ENCODE measurements around the gene PID1.
"Not testable (repeated sequence)": the region's sequence is repeated elsewhere in the genome, so short reads cannot be mapped to it uniquely, and the experiment has no call there.

The PID1 gene

GRCh38 chr2:229111744-229112143 is 159.3 kb downstream of the PID1 start:
- DNase-seq (ENCODE audit: low read depth): no peak

DNA sequence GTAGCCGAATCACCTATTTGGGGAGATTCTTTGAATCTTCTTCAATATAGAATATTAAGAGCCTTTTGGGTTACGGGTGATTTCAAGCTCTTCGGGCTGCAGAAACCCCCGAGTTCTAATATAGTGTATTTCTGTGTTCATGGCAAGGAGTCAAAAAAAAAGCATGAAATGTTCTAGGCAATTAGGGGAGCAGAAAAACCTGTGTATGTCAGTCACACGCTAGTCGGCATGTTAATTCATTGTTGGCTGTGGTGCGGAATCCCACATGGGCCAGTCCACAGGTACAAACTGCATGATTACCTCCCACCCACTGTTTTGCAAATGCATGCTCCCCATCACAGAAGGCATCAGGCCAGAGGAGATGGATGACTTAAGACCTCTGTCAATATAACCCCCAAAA is 161.9 kb downstream of the PID1 start:
- DNase-seq (ENCODE audit: low read depth): no peak

DNA sequence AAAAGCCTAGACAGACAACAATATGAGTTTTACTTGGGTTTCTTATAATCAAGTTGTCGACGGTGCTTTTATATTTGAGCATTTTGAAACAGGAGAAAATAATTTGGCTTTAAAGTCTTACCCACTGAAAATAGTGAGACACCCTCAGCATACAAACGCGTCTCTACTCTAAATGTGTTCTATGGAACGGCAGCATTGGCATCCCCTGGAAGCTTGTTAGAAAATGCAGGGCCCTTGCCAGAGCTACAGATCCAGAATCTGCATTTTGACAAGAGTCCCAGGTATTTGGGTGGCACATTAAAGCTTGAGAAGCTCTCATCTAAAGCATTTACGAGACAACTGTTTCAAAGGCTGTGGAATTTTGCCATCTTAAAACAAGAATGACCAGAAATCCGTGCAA is 163.5 kb downstream of the PID1 start:
- no peak for DNase-seq (ENCODE audit: low read depth)

DNA sequence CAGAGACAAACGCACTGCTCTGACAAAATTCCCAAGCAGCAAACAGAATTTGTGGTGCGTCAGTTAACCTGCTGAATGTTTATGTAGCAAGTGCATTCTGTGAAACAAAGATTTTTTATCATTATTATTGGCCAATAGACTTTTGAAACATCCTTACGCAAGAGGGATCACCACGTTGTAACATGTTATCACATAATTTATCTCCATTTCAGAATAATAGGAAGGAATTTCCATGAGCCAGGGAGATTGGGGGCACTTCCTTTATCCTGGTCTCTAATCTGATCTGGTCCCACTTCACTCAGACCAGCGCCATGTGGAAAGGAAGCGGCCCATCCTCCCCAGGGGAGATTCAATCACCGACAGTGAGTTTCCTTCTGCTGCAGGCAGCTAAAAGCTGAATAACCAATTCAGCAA is 166.1 kb downstream of the PID1 start:
- DNase-seq (ENCODE audit: low read depth): no peak

GRCh38 chr2:229104025-229104424 is 167.1 kb downstream of the PID1 start:
- no peak for DNase-seq (ENCODE audit: low read depth)

- DNase-seq (ENCODE audit: low read depth): no peak
These were observed 169.8 kb downstream of the PID1 start for GRCh38 chr2:229101314-229101713.

DNA sequence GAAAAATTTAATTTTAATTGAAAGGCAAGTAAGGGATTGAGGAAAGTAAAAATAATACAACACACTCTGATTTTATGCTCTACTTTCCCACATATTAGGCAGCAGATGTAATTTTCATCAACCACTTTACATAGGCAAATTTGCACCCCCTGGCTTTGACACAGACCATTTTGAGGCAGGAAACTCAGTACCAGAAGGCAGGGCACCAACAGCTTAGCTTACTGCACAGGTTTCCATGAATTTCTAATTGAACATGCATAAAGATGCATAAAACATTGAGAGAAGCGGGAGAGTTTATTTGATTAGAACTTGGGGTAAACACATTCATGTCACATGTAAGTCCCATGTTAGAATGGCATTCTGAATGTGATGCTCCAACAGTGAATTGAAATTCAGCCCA is 171.9 kb downstream of the PID1 start:
- no peak for DNase-seq (ENCODE audit: low read depth)

- no peak for DNase-seq (ENCODE audit: low read depth)
These were observed 172.3 kb downstream of the PID1 start for GRCh38 chr2:229098801-229099200.

GRCh38 chr2:229096409-229097066 is 174.5 kb downstream of the PID1 start:
- DNase-seq (ENCODE audit: low read depth): no peak

GRCh38 chr2:229095472-229095871 is 175.6 kb downstream of the PID1 start:
- DNase-seq (ENCODE audit: low read depth): no peak

GRCh38 chr2:229090225-229090624 is 180.9 kb downstream of the PID1 start:
- DNase-seq (ENCODE audit: low read depth): no peak

- DNase-seq (ENCODE audit: low read depth): no peak
These were observed 181.3 kb downstream of the PID1 start for GRCh38 chr2:229089776-229090175.

DNA sequence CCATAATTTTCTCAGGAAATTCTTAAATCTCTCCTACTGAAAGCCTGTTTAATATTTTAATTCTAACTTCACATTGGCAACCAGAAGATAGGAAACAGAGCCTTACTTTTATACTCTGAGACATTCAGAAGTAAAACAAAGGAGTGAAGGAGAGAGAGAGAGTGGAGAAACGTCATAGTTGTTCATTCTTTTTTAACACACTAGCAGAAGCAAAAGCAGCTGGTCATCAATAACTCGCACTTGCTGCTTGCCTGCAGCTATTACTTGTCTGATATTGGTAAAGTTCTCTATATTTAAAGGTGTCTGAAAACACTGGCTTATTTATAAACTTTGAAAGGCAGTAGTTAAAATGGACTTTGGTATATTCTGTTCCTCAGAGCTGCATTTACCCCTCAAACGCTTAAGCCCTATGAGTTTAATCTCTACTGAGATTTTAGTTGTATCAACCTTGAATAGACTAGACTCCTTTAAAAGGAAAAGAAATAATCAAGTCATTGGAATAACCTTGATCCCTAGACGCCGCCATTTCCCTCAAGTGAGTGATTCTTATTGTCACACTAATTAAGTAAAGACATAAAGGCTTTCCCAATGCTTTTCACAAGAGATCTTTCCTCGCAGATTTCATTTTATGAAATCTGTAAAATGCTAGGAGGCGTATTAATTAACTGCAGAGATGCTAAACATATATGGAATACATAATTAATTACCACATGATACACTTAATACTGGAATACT is 182.0 kb downstream of the PID1 start:
- DNase-seq (ENCODE audit: low read depth): no peak

DNA sequence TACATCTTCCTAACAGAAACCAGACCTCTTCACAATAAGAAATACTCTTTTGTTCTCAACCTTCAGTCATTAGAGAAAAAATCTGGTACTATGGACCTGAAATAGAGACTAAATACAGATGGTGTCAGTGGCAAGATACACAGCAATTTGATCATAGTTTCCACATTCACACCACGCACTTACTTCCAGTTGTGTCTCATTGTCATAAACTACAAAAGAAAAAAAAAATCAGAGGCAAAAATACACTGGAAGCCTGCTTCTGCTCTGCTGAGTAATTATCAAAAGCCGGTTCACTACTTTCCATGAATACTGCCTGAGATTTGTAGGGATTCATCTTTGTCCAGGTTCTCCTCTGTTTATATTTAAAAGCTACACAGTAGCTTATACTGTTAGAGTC is 182.6 kb downstream of the PID1 start:
- DNase-seq (ENCODE audit: low read depth): no peak

DNA sequence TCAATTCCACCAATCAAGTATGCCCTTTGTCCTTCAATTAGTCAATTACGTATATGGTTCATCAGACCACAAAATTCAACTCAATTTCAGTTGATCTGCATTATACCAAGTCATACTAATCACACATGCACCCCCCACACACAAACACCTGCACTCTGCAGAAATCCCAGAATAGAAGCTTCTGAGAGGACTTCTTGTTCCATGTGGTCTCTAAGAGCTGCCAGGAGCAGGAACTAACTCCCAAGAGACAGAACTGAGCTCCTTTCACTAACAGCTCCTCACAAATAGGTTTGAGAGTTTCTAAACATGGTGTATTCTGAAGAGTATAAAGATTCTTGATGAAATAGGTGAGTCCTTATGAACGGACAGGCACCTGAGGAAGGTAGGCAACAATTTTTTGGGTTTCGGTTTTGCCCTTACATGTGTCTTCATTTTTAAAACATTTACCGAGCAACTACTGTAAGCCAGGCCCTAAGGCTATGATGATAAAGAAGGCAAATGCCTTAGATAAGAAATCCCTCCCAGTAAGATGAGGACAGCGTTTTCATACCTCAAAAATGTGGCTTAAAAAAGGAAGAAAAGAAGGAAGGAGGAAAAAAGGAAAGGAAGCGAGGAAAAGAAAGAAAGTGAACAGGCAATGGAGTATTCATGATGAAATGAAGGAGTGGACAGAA is 183.1 kb downstream of the PID1 start:
- no peak for DNase-seq (ENCODE audit: low read depth)

GRCh38 chr2:229087267-229087666 is 183.8 kb downstream of the PID1 start:
- no peak for DNase-seq (ENCODE audit: low read depth)

DNA sequence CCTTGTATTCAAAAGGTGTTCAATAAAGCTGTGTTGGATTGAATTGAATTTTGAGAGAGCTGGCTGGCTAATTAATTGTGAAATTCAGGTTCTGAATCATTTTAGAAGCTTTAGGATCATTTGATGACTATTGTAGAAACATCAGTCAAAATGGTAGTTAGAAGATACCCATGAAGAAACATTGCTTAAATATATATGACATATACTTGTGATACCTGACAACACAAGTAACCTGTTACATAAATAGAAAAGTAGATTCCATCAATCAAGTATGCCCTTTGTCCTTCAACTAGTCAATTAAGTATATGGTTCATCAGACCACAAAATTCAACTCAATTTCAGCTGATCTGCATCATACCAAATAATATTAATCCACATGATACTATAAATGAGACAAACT is 185.6 kb downstream of the PID1 start:
- DNase-seq (ENCODE audit: low read depth): no peak

- DNase-seq (ENCODE audit: low read depth): no peak
These were observed 186.6 kb downstream of the PID1 start for GRCh38 chr2:229084447-229084846.

DNA sequence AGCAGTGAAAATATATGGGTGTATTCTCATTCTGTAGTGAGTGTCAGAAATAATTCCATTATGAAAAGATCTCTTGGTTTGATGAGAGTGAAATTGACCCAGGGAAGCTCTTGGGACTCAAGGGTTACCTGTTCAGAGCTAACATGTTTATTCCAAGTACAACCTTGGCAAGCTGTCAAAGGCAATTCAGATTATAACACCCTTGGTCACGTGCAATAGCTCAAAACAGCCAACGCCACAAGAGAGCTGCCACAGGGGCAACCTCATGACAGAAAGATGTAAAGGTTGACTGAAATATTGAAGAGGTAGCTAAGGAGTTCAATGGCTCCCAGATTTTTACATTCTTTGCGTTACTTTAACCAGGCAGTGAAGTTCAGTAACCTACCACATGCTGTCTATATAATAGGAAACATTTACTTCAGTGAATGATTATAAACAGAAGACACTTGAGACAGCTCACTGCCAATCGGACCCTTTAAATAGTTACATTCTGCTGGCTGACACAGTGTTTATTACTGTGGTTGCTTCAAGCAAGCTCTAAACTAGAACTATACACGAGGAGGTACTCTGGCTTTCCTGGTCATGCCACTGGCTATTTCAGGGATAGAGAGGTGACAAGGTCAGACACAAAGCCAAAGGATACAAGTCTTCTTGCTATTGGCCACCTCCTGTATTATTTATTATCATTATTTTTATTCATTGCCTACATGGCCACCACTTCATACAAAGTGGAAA is 187.3 kb downstream of the PID1 start:
- DNase-seq (ENCODE audit: low read depth): no peak

DNA sequence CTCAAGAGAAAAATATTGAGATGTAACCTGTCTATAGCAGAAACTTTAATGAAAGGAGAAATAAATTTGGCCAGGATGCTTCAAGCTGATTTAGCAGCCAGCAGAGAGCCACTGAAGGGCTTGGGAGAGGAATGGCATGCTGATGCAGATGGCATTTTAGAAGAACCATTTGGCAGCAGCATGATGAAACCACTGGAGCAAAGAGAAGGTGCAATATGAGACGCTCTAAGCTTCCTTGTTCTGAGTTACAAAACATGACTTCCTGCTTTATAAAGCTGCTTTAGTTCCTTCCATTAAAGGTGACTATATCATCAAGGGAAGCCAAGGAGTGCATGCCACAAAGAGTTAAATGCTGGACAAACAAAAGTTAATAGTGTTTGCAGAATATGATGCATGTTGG is 189.7 kb downstream of the PID1 start:
- no peak for DNase-seq (ENCODE audit: low read depth)

DNA sequence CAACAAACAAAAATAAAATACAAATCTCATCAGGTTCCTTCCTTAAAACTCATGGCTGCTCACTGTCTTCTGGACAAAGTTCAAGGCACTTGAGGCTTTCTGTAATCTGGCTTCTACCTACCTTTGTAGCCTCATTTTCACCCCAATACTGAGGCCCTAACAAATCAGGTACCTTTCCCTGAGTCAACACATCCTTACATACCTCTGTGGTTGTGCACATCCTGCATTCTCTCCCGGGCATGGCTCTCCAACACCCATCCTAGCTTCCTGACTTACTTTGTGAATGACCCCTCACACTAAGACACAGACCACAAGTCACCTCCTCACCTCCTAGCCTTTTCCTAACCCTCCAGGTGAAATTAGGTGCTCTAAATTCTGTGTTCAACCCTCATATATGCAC is 190.9 kb downstream of the PID1 start:
- DNase-seq (ENCODE audit: low read depth): no peak

- not testable (repeated sequence) for DNase-seq (ENCODE audit: low read depth)
These were observed 194.2 kb downstream of the PID1 start for GRCh38 chr2:229076886-229077285.

GRCh38 chr2:229073935-229074334 is 197.2 kb downstream of the PID1 start:
- DNase-seq (ENCODE audit: low read depth): no peak

Data from activated T-helper 9 cell treated with anti-CD3 and anti-CD28 coated beads, Interleukin-2, amount 50 U/mL, for 16 hours (primary cell).